H54 (cell line): ENCODE measurements around the gene CELF1.
A peak's percentile ranks its signal among the peaks of the same experiment; 100 is the strongest.
"Not testable (repeated sequence)": the region's sequence is repeated elsewhere in the genome, so short reads cannot be mapped to it uniquely, and the experiment has no call there.

Experiments
- DNase-seq: peaks from one replicate; pipeline ENCODE4 v3.0.0; 2011; ENCODE audit warnings: low spot score, mixed read lengths; ENCODE audit not compliant: insufficient read length
- FAIRE-seq: peaks from 3 replicates; lab custom pipeline; 2011; peaks lifted over from hg19 to GRCh38; lab: Jason Lieb, UNC
- POLR2A ChIP-seq: IDR thresholded peaks from 2 replicates; pipeline ENCODE4 v1.6.1; 2011; ENCODE audit warnings: low read depth, mild to moderate bottlenecking, low read length

CELF1 gene

DNA sequence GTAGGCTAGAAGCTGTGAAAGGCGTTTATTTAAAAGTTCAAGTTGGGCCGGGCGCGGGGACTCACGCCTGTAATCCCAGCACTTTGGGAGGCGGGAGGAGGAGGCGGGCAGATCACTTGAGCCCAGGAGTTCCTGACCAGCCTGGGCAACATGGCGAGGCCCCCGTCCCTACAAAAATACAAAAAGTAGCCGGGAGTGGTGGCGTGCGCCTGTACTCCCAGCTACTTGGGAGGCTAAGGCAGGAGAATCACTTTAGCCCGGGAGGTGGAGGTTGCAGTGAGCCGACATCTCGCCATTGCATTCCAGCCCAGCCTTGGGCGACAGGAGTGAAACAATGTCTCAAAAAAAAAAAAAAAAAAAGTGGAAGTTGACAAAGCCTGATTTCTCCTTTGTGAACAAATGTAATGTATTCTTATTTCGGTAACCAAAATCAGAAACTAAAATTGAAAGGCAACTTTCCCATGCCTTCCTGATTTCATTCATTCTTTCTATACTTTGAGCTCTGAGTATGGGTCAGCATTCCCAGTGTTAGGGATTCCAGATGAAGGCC is 13.3 kb upstream of the CELF1 start:
- no peak for TF ChIP-seq POLR2A
- FAIRE-seq (no peak), DNase-seq (no peak)

DNA sequence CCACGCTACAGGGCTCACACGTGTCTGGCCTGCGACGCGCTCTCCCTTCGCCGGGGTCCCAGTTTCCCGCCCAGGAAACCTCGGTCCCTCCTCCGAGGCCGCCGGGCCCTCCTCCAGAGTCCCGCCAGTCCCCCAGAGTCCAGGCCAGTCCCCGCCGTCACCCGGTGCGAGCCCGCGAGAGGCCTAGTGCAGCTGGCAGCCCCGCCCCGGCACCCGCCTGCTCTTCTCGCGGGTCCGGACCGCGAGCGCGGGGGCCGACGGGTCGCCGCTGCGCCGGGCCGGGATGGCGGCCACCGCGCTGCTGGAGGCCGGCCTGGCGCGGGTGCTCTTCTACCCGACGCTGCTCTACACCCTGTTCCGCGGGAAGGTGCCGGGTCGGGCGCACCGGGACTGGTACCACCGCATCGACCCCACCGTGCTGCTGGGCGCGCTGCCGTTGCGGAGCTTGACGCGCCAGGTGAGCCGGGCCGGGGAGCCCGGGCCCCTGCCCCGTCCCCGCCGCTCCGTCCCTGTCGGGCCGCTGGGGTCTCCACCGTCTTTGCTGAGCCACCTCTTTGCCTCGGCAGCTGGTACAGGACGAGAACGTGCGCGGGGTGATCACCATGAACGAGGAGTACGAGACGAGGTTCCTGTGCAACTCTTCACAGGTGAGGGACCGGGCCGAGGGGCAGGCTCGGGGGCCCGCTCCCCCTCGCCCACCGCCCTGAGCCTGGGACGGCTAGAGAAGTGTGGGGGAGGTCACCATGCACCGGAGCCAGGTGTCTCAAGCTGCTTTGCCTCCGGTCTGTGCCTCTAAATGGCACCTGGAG is 12.6 kb upstream of the CELF1 start, which contains the start of gene PTPMT1:
Gene PTPMT1, plus strand, starts transcription at position 260 of the 809 bp plus-strand sequence. Its CDS starts 24 bp downstream, at position 284.
- DNase-seq (peak; percentile 80), FAIRE-seq (no peak)
- TF ChIP-seq POLR2A: peak; percentile 89

DNA sequence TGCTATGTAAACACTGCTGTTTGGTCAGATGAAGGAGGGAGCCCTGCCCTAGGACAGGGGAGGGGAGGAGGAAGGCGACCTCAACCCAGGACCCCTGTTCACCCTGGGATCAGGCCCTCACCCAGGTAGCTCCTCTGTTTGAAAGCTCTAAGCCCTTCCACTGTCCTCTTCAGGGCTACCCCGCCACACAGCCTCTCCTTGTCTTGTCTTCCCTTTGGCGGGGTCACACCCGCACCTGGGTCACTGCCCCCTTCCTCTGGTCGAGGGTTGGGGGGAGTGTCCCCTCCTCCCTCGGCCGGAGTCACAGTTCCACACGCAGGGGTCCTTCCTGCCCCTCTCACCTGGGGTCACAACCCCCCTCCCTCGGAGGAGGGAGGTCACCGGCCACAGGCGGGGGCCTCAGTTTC is 12.0 kb upstream of the CELF1 start:
- FAIRE-seq: no peak
- DNase-seq: no peak

DNA sequence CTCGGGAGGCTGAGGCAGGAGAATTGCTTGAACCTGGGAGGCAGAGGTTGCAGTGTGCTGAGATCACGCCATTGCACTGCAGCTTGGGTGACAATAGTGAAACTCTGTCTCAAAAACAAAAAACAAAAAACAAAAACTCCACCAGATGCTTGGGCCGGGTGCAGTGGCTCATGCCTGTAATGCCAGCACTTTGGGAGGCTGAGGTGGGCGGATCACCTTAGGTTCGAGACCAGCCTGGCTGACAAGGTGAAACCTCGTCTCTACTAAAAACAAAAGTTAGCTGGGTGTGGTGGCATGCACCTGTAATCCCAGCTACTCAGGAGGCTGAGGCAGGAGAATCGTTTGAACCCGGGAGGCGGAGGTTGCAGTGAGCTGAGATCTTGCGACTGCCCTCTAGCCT is 11.4 kb upstream of the CELF1 start:
- DNase-seq, FAIRE-seq: not testable (repeated sequence)

More for the DNA sequence above, 12.0 kb upstream of the CELF1 start:
- TF ChIP-seq POLR2A: no peak

DNA sequence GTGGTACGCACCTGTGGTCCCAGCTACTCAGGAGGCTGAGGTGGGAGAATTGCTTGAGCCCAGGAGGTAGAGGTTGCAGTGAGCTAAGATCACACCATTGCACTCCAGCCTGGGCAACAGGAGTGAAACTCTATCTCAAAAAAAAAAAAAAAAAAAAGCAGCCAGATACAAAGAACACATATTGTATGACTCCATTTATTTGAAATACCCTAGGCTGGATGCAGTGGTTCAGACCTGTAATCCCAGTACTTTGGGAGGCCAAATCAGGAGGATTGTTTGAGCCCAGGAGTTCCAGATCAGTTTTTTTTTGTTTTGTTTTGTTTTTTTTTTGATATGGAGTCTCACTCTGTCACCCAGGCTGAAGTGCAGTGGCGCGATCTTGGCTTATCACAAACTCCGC is 9.5 kb upstream of the CELF1 start:
- FAIRE-seq, DNase-seq: not testable (repeated sequence)

DNA sequence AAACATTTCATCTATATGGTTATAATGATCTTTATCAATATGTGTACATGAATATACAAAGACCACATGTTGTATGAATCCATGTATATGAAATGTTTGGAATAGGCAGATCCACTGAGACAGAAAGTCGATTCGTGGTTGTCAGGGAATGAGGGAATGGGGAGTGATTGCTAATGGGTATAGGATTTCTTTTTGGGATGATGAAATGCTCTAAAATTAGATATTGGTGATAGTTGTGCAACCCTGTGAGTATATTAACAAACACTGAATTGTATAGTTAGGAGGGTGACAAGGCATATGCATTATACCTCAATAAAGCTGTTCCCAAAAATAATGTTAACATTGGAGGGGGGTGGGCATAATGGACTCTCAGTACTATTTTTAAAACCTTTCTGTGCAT is 7.5 kb upstream of the CELF1 start:
- DNase-seq (no peak), FAIRE-seq (no peak)
- no peak for TF ChIP-seq POLR2A

DNA sequence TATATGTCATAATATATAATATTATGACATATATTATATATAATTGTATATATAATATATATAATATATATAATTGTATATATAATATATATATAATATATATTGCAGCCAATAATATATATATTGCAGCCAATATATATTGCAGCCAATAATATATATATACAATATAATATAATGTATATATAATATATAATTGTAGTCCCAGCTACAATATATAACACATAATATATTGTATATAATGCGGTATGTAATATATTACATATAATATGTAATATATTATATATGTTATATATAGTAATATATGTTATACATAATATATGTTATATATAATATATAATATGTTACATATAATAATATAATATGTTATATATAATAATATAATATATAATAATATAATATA is 5.8 kb upstream of the CELF1 start:
- FAIRE-seq: no peak
- no peak for TF ChIP-seq POLR2A
- no peak for DNase-seq

DNA sequence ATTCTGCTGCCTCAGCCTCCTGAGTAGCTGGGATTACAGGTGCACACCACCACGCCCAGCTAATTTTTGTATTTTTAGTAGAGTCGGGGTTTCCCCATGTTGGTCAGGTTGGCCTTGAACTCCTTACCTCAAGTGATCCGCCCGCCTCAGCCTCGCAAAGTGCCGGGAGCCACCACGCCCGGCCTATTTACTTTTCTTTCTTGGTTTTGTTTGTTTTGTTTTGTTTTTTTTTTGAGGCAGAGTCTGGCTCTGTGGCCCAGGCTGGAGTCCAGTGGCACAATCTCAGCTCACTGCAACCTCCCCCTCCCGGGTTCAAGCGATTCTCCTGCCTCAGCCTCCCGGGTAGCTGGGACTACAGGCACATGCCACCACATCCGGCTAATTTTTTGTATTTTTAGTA is 4.1 kb upstream of the CELF1 start:
- not testable (repeated sequence) for FAIRE-seq, DNase-seq

DNA sequence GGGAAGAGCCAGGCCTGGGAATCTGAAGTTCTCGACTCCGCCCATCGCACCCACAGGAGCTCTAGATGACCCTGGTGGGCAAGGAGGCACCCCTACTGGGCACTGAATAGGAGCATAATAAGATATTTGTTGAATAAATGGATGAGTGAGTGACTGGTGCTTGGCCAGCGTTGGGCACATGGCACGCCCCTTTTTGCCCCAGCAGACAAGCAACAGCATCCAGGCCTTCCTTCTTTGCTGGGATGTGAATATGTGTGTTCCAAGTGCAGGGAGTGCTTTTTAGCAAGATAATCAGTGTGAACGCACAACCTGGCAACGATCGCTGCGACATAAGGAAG is 443 bp upstream of the CELF1 start:
- no peak for DNase-seq
- FAIRE-seq: no peak
- no peak for TF ChIP-seq POLR2A

DNA sequence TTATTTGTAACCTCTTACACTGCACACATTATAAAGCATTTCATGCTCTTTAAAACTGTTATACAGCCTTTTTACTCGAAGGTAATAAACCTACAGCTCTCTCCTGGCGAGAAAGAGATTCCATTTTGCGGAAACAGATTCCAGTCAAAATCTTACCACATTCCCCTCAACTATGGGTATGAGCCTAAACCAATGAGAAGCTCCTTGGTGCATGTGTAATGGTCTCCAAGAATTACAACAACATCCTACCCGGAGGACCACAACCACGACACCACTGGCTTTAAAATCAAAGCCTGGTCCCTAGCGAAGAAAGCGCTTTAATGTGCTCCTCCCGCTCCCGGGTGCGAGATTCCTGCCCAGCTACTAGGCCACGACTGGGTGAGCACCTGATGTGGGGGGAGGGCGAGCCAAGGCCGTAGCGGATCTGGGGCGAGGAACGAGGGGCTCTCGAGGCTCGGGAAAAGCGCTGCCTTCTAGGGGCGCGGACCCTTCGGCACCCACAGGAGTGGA is 821 bp downstream of the CELF1 start:
- DNase-seq (no peak), FAIRE-seq (no peak)
- 0 out of 2 replicates have a peak, but pooled peaks have one; percentile 11 for TF ChIP-seq POLR2A

DNA sequence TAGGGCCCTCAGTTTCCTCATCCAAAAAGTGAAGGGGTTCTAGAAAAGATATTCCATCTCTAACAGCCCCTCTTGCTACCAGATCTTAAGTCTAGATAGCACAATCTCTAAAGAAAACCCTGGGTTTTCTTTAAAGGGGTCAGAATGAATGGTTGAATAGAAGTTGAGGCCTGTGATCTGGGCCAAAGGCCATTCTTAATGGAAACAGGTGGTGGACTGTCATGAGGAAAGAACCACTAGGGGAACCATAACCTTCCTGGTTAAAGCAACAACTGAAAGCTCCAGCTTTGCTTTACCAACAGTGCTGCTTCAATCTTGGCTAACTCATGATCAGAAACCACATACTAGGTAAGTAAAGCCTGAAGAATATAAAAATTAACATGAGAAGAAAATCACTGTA is 1.8 kb downstream of the CELF1 start:
- TF ChIP-seq POLR2A: no peak
- DNase-seq (no peak), FAIRE-seq (no peak)

DNA sequence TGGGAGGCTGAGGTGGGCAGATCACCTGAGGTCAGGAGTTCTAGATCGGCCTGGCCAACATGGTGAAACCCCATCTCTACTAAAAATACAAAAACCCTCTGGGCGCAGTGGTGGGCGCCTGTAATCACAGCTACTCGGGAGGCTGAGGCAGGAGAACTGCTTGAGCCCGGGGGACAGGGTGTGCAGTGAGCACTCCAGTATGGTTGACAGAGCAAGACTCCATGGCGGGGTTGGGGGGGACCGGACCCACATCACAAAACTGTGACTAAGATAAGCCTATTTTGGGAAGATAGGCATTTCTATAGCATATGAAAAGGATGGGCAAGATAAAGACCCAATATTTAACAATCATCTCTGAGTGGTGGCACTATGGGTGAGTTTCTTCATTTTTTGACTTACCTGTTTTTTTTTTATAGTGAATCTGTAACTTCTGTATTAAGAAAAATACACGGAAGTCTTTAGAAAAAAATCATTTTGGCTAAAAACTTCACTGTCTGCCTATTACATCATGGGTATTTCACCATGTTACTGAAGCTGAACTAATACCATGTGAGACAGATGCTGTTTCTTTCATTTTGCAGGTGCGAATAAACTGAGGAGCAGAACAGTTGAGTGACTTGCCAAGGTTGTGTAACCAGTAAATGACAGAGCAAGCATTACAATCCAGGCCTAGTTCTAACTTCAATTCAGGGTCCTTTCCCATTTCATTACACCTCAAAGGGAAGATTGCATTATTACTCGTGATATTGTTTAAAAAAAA is 2.5 kb downstream of the CELF1 start:
- FAIRE-seq (no peak), DNase-seq (no peak)
- no peak for TF ChIP-seq POLR2A

DNA sequence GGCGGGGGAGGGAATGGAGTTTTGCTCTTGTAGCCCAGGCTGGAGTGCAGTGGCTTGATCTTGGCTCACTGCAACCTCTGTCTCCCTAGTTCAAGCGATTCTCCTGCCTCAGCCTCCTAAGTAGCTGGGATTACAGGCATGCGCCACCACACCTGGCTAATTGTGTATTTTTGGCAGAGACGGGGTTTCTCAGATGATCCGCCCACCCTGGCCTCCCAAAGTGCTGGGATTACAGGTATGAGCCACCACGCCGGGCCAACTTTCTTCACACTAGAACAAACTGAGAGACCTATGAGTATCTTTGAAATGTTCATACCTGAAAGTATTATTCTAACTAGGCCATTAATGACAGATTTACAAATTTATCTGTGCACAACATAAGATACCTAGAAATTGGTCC is 6.7 kb downstream of the CELF1 start:
- not testable (repeated sequence) for DNase-seq, FAIRE-seq

DNA sequence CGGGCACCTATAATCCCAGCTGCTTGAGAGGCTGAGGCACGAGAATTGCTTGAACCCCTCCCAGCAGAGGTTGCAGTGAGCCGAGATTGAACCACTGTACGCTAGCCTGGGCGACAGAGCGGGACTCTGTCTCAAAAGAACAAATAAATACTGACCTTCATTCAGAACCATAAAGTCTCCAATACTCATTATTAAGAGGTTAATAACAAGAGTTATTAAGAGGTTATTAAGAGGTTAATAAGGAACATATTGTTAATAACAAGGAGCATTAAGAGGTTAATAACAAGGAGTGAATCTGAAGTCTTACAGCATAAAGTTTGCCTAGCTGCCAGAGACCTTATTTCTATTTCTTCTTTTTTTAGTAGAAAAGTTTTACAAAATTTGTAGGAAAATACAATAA is 7.6 kb downstream of the CELF1 start:
- no peak for TF ChIP-seq POLR2A
- FAIRE-seq (no peak), DNase-seq (no peak)
